Stimulated activated CD8-positive, alpha-beta memory T cell treated with anti-CD3 and anti-CD28 coated beads, Interleukin-15, amount 100 ng/mL, for 1 hour (primary cell): ENCODE results near the gene GSTP1.
"Not testable (repeated sequence)": the region's sequence is repeated elsewhere in the genome, so short reads cannot be mapped to it uniquely, and the experiment has no call there.

Experiments
- DNase-seq: peaks from one replicate; pipeline ENCODE4 v3.0.0-alpha.2; 2020; ENCODE audit warnings: low read depth

The GSTP1 gene

DNA sequence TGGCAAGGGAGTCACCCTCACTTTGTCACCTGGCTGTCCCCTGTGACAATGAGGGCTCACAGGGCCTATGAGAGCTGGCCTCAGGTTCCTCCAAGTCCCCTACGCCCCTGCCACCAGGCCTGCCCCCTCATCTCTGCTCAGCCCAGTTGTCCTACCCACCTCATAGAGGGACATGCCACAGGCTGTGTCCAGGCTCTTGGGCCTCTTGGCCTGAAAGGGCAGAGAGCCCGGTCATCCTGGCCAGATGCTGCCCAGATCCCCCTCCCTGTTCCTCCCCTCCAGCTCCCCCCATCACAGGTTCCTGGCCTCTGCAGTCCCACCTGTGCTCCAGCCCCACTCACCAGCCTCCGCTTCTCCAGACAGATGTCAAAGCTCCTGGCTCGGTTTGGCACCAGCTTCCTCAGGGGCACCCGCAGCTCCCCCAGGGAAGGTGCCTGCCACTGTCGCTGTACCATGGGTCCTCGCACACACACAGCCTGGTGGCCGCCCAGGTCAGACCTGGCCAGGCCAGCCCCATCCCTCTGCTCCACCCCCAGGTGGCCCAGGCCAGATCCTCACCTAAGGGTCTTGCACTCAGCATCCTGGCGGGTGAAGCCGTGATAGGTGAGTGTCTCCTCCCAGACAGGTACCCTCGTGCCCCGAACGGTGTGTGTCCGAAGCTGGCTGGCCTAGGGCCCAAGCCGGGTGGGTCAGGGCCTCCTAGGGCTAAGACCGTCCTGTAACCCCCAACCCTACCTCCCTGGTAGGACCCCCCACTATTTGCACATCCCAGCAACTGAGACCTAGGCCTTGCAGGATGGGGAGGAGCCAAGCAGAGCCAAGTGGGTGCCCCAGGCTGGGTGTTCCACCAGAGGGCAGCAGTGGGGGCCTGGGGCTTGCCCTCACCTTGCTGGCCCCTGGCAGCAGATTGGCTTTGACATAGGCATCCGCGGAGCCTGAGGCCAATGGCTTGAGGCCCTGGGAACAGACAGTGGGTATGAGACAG lies 31.4 kb downstream of the GSTP1 start:
- no peak for DNase-seq

DNA sequence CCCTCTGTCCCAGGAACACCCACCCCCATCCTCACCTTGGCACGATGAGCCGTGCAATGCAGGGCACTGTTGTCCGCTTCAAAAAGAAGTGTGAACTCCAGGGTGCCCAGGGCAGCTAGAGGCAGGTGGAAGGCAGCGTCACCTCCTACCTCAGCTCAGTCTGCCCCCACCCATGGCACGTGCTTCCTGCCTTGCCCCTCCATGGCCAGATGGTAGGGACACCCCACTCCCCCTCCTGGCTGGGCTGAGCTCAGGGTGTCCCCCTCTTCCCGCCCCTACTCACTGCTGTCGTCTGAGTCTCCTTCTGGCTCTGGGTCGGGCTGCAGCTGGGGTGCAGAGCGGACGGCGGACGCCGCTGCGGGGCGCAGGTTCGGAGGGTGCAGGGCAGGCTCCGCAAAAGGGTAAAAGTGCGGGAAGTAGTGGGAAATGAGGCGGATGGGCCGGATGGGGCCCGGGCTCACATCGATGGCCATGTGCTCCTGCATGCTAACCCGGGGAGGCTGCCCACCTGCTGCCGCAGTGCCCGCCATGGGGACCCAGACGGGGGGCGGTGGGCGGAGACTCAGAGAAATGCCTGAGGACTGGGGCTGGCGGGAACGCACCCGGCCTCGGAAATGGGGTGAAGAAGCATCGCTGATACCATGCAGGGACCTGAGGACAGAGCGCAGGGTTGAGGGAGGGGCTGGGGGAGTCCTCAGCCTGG lies 32.3 kb downstream of the GSTP1 start:
- no peak for DNase-seq

DNA sequence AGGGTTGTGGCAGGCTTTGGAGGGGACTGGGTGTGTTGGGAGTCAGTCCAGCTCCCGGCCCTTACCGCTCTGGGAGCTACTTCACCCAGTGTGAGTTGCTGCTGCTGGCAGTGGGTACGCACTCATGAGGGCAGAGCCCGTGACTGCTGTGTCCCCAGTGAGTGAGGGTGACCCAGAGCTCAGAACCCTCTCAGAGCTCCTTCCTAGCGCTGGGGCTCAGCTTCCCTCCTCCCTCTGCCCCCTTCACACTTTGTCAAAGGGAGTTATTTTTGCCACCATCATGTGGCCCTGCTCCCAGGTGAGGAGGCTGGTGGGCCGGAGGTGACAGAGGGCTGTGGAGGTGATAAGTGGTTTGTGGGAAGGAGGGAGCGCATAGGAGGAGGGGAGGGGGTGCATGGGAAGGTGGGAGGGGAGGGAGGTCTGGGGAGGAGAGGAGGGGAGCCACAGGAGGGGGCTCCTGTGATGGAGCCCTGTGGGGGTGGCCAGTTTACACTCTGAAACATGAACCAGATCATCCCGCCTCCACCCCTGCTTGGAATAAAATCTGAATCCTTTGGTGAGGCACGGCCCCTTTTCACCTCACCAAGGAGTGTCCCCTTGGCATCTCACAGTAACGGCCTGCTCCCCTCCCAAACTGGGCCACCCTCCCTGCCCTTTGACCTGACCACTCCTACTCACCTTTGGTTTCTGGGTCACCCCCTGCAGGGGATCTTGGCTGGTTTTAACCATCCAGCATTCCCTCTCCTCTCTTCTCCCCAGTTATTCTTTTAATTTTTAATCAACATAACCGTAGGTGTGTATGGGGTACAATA lies 33.0 kb downstream of the GSTP1 start:
- DNase-seq, result no peak

DNA sequence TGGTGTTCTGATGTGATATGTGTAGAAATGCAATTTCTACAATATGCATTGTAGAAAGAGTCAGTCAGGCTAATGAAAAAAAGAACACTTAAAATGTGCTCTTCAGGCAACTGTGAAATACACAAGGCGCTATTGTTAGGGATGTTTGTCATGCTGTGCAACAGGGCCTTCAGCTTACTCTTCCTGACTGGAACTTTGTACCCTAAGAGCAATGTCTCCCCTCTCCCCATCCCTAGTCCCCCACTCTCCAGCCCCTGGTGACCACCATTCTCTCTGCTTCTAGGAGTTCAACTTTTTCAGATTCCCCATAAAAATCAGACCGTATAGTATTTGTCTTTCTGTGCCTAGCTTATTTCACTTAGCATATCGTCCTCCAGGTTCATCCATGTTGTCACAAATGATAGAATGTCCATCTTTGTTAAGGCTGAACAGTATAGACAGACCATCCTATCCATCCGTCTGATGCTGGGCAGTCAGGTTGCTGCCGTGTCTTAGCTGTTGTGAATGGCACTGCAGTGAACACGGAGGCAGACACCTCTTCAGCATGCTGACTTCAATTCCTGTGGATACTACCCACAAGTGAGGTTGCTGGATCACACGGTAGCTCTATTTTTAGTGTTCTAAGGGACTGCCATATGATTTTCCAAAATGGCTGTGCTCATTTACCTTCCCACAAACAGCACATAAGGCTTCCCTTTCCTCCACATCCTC lies 33.8 kb downstream of the GSTP1 start:
- no peak for DNase-seq

DNA sequence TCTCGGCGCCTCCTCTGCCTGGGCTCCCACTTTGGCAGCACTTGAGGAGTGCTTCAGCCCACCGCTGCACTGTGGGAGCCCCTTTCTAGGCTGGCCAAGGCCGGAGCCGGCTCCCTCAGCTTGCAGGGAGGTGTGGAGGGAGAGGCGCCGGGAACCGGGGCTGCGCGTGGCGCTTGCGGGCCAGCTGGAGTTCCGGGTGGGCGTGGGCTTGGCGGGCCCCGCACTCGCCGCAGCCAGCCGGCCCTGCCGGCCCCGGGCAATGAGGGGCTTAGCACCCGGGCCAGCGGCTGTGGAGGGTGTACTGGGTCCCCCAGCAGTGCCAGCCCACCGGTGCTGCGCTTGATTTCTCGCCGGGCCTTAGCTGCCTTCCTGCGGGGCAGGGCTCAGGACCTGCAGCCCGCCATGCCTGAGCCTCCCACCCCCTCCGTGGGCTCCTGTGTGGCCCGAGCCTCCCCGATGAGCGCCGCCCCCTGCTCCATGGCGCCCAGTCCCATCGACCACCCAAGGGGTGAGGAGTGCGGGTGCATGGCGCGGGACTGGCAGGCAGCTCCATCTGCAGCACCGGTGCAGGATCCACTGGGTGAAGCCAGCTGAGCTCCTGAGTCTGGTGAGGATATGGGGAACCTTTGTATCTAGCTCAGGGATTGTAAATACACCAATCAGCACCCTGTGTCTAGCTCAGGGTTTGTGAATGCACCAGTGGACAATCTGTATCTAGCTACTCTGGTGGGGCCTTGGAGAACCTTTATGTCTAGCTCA lies 35.5 kb downstream of the GSTP1 start:
- not testable (repeated sequence) for DNase-seq

DNA sequence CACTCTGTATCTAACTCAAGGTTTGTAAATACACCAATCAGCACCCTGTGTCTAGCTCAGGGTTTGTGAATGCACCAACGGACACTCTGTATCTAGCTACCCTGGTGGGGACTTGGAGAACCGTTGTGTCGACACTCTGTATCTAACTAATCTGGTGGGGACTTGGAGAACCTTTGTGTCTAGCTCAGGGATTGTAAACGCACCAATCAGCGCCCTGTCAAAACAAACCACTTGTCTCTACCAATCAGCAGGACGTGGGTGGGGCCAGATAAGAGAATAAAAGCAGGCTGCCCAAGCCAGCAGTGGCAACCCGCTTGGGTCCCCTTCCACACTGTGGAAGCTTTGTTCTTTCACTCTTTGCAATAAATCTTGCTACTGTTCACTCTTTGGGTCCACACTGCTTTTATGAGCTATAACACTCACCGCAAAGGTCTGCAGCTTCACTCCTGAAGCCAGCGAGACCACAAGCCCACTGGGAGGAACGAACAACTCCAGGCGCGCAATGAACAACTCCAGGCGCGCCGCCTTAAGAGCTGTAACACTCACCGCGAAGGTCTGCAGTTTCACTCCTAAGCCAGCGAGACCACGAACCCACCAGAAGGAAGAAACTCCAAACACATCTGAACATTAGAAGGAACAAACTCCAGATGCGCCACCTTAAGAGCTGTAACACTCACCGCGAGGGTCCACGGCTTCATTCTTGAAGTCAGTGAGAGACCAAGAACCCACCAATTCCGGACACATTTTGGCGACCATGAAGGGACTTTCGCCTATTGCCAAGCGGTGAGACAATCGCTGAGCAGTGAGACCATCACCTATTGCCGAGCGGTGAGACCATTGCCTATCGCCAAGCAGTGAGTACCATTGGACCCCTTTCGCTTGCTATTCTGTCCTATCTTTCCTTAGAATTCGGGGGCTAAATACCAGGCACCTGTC lies 36.3 kb downstream of the GSTP1 start:
- not testable (repeated sequence) for DNase-seq

GRCh38 chr11:67620621-67621020 lies 37.0 kb downstream of the GSTP1 start:
- not testable (repeated sequence) for DNase-seq

- not testable (repeated sequence) for DNase-seq
Observed at GRCh38 chr11:67621928-67622327, 38.3 kb downstream of the GSTP1 start.

- DNase-seq, result not testable (repeated sequence)
Observed at GRCh38 chr11:67622905-67623304, 39.3 kb downstream of the GSTP1 start.

DNA sequence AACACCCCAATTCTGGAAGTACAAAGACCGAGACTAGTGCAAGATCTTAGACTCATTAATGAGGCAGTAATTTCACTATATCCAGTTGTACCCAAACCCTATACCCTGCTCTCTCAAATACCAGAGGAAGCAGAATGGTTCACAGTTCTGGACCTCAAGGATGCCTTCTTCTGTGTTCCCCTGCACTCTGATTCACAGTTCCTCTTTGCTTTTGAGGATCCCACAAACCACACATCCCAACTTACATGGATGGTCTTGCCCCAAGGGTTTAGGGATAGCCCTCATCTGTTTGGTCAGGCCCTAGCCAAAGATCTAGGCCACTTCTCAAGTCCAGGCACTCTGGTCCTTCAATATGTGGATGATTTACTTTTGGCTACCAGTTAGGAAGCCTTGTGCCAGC lies 40.2 kb downstream of the GSTP1 start:
- DNase-seq, result not testable (repeated sequence)

DNA sequence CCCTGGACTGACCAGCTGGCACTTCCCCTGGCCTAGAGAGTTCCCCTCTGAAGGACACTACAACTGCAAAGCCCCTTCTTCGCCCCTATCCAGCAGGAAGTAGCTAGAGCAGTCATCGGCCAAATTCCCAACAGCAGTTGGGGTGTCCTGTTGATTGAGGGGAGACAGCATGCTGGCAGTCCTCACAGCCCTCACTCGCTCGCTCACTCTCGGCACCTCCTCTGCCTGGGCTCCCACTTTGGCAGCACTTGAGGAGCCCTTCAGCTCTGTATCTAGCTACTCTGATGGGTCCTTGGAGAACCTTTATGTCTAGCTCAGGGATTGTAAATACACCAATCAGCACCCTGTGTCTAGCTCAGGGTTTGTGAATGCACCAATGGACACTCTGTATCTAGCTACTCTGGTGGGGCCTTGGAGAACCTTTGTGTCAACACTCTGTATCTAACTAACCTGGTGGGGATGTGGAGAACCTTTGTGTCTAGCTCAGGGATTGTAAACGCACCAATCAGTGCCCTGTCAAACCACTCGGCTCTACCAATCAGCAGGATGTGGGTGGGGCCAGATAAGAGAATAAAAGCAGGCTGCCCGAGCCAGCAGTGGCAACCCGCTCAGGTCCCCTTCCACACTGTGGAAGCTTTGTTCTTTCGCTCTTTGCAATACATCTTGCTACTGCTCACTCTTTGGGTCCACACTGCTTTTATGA lies 42.7 kb downstream of the GSTP1 start:
- DNase-seq, result not testable (repeated sequence)

- DNase-seq, result no peak
Observed at GRCh38 chr11:67626970-67627369, 43.4 kb downstream of the GSTP1 start.

- DNase-seq, result no peak
Observed at GRCh38 chr11:67627441-67627811, 43.8 kb downstream of the GSTP1 start.

DNA sequence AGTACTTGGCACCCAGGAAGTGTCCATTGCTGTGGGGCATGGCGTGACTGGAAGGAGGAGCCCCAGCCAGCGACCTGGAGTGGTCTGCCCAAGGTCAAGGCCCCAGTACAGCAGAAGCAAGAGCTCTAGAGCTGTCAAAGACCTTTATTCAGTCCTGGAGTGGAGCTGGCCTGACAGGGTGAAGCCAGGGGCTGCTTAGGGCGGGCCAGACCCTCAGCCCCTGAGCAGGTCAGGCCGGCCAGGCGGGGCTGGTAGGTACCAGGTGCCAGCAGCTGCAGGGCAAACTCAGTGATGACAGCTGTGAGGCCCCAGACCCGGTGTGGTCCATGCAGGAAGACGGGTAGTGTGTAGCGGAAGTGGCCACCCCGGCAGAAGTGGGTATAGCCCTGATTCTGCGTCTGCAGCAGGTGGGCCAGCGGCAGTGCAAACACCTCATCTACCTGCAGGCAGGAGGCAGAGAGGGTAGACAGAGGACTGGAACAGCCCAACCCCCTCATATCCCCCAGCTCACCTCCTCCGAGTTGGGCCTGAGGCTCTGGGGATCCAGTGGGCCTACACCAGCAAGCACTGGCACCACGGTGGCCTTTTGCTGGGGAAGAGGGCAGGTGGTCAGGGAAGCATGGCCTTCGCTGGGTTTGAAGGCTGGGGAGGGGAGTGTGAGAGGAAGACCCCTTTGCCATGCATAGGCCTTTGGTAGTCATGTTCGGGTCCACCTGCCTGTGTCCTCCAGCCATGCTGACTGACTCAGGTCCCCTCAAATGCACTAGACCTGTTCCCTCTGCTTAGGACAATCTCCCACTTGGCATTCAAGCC lies 44.4 kb downstream of the GSTP1 start:
- DNase-seq, result no peak

- DNase-seq, result no peak
Observed at GRCh38 chr11:67628710-67629385, 45.2 kb downstream of the GSTP1 start.

GRCh38 chr11:67629386-67630227 lies 46.0 kb downstream of the GSTP1 start, which contains the start of gene NUDT8:
NUDT8 (minus strand) TSS chr11:67629937; CDS start chr11:67629911, 26 bp downstream.
- peak; percentile 93 for DNase-seq
